Measurements from ENCODE around the gene TMEM62. TPM values are rescaled to one million over a fixed set of nuclear protein-coding genes. Genes with fewer than 3 reads are reported as not detected.

TMEM62 gene
- total RNA-seq, 1 experiment from 2014 or later, result 12.5 TPM

- no peaks in the 10 kb centered on the region for H3K36me3 ChIP-seq (ENCODE audit: low read depth)
- DNase-seq, result no peak
- H2AFZ ChIP-seq, result no peak overlapping the region
- intact Hi-C loops (cut with micrococcal nuclease; ENCODE audit: unreplicated experiment), result no loop called here
- H3K9me2 ChIP-seq (ENCODE audit: insufficient read depth), result no peaks in the 10 kb centered on the region
- H3K27me3 ChIP-seq (ENCODE audit: insufficient read depth, low read depth), result no peaks in the 10 kb centered on the region
- no peak overlapping the region for H3K4me2 ChIP-seq
- POLR2A ChIA-PET (ENCODE audit: unreplicated experiment), result interaction anchor here (0.6 to 0.7 kb wide), 2 partner anchors 16 to 83 kb away, joined by 3 to 5 read pairs; no protein-coding TSS in a partner anchor
- no peaks in the 10 kb centered on the region for H3K4me1 ChIP-seq (replicated peaks; ENCODE audit: insufficient read depth)
- no peak overlapping the region for H3K4me3 ChIP-seq
- no TSS peak for BruUV-seq (replicated peaks)
- no peaks in the 10 kb centered on the region for H3K9me3 ChIP-seq (ENCODE audit: insufficient read depth, low read depth)
- TF ChIP-seq CTCF (conservative IDR thresholded peaks at IDR 0.05) (no peak), EZH2 (IDR thresholded peaks at IDR 0.05; ENCODE audit: low read depth) (no peak)
- CTCF ChIA-PET, result interaction anchor here (0.6 kb wide), 1 partner anchor 65 kb away, joined by 3 read pairs; no protein-coding TSS in a partner anchor
- no peaks in the 10 kb centered on the region for H3F3A ChIP-seq (ENCODE audit: insufficient read depth, low read depth)
- H3K27ac ChIP-seq, result no peak overlapping the region
- no peaks in the 10 kb centered on the region for H4K20me1 ChIP-seq (ENCODE audit: insufficient read depth)
- no peaks in the 10 kb centered on the region for H3K79me2 ChIP-seq (ENCODE audit: low read depth)
These were observed 77.9 kb downstream of the TMEM62 start for GRCh38 chr15:43211224-43211735.

GRCh38 chr15:43212299-43212698 lies 78.9 kb downstream of the TMEM62 start:
- H3K36me3 ChIP-seq (ENCODE audit: low read depth), result no peaks in the 10 kb centered on the region
- no peaks in the 10 kb centered on the region for H3K27me3 ChIP-seq (ENCODE audit: insufficient read depth, low read depth)
- TF ChIP-seq EZH2 (IDR thresholded peaks at IDR 0.05; ENCODE audit: low read depth), result no peak
- TF ChIP-seq CTCF (conservative IDR thresholded peaks at IDR 0.05), result no peak
- ChIA-PET POLR2A (ENCODE audit: unreplicated experiment) (no interaction called here), CTCF (interaction anchor here (0.6 kb wide), 1 partner anchor 62 kb away, joined by 3 read pairs; no protein-coding TSS in a partner anchor)
- no peak overlapping the region for H3K27ac ChIP-seq
- no peaks in the 10 kb centered on the region for H3K4me1 ChIP-seq (replicated peaks; ENCODE audit: insufficient read depth)
- H3K4me3 ChIP-seq, result no peak overlapping the region
- no TSS peak for BruUV-seq (replicated peaks)
- no peak overlapping the region for H2AFZ ChIP-seq
- no peaks in the 10 kb centered on the region for H3K79me2 ChIP-seq (ENCODE audit: low read depth)
- no peaks in the 10 kb centered on the region for H3K9me2 ChIP-seq (ENCODE audit: insufficient read depth)
- H4K20me1 ChIP-seq (ENCODE audit: insufficient read depth), result no peaks in the 10 kb centered on the region
- intact Hi-C loops (cut with micrococcal nuclease; ENCODE audit: unreplicated experiment), result no loop called here
- no peaks in the 10 kb centered on the region for H3K9me3 ChIP-seq (ENCODE audit: insufficient read depth, low read depth)
- no peak overlapping the region for H3K4me2 ChIP-seq
- no peak for DNase-seq
- 0 out of 2 replicates have a peak, but pooled peaks cover 3% of the 10 kb centered on the region for H3F3A ChIP-seq (ENCODE audit: insufficient read depth, low read depth)

GRCh38 chr15:43212951-43213350 lies 79.6 kb downstream of the TMEM62 start:
- no peak overlapping the region for H2AFZ ChIP-seq
- no peaks in the 10 kb centered on the region for H3K9me2 ChIP-seq (ENCODE audit: insufficient read depth)

More at GRCh38 chr15:43212951-43213350, 79.6 kb downstream of the TMEM62 start:
- no peaks in the 10 kb centered on the region for H3K36me3 ChIP-seq (ENCODE audit: low read depth)
- no peak overlapping the region for H3K4me2 ChIP-seq
- TF ChIP-seq CTCF (conservative IDR thresholded peaks at IDR 0.05) (no peak), EZH2 (IDR thresholded peaks at IDR 0.05; ENCODE audit: low read depth) (no peak)
- CTCF ChIA-PET, result no interaction called here
- no peaks in the 10 kb centered on the region for H3K27me3 ChIP-seq (ENCODE audit: insufficient read depth, low read depth)
- H3K4me1 ChIP-seq (replicated peaks; ENCODE audit: insufficient read depth), result no peaks in the 10 kb centered on the region
- DNase-seq, result no peak
- H3F3A ChIP-seq (ENCODE audit: insufficient read depth, low read depth), result 0 out of 2 replicates have a peak, but pooled peaks cover 3% of the 10 kb centered on the region
- H4K20me1 ChIP-seq (ENCODE audit: insufficient read depth), result no peaks in the 10 kb centered on the region
- intact Hi-C loops (cut with micrococcal nuclease; ENCODE audit: unreplicated experiment), result no loop called here
- POLR2A ChIA-PET (ENCODE audit: unreplicated experiment), result no interaction called here
- no TSS peak for BruUV-seq (replicated peaks)
- H3K27ac ChIP-seq, result no peak overlapping the region
- no peak overlapping the region for H3K4me3 ChIP-seq
- H3K9me3 ChIP-seq (ENCODE audit: insufficient read depth, low read depth), result no peaks in the 10 kb centered on the region
- H3K79me2 ChIP-seq (ENCODE audit: low read depth), result no peaks in the 10 kb centered on the region

Data from PC-9 (cell line).